Stimulated activated naive B cell treated with anti-CD40 and anti-IgM and Interleukin-4, amounts not matched to agents 10 μg/mL and 1 μg/mL and 100 μg/mL, for 72 hours (primary cell): Measurements from ENCODE around the gene INO80B.

Experiments used
- ATAC-seq, 2 donors: fragments of 150-1000 bp; cut with Tn5 transposase; replicated peaks; 2 replicates each; pipeline ENCODE4 v1.10.0; 2021; ENCODE audit warnings: moderate library complexity in 1 of 2
- DNase-seq: peaks from one replicate; pipeline ENCODE4 v3.0.0; 2021
- H3K27ac Mint-ChIP-seq: one replicate; pipeline ENCODE4 v1.8.0; 2022; ENCODE audit warnings: mild to moderate bottlenecking, mixed read lengths
- H3K27me3 Mint-ChIP-seq, 2 donors: one replicate each; pipeline ENCODE4 v1.8.0; 2022; ENCODE audit warnings: mixed read lengths in 2 of 2
- H3K36me3 Mint-ChIP-seq, 2 donors: one replicate each; pipeline ENCODE4 v1.8.0; 2022; ENCODE audit warnings: mixed read lengths in 2 of 2, mild to moderate bottlenecking in 1 of 2
- H3K4me1 Mint-ChIP-seq, 2 donors: one replicate each; pipeline ENCODE4 v1.8.0; 2022; ENCODE audit warnings: mixed read lengths in 2 of 2, mild to moderate bottlenecking in 1 of 2
- H3K4me3 Mint-ChIP-seq, 2 donors: one replicate each; pipeline ENCODE4 v1.8.0; 2022; ENCODE audit warnings: mild to moderate bottlenecking in 2 of 2, mixed read lengths in 2 of 2, moderate library complexity in 1 of 2
- H3K9me3 Mint-ChIP-seq, 2 donors: one replicate each; pipeline ENCODE4 v1.8.0; 2022; ENCODE audit warnings: mixed read lengths in 2 of 2, mild to moderate bottlenecking in 1 of 2

INO80B gene

GRCh38 chr2:74454654-74455511, at the start of gene INO80B:
Gene INO80B (plus strand): TSS chr2:74455087. CDS start chr2:74455117, 30 bp downstream.
- Mint-ChIP-seq H3K27me3 (no peaks in the 10 kb centered on the region), H3K4me1 (peaks cover 31 to 38% of the 10 kb centered on the region in 2 donors), H3K27ac (peak within 1 kb of the TSS; percentile 100), H3K4me3 (peak within 1 kb of the TSS; percentile 84 to 94), H3K36me3 (peaks cover 9 to 25% of the 10 kb centered on the region in 2 donors), H3K9me3 (no peaks in the 10 kb centered on the region)
- ATAC-seq = peak; percentile 52 to 55
- peak; percentile 97 for DNase-seq

DNA sequence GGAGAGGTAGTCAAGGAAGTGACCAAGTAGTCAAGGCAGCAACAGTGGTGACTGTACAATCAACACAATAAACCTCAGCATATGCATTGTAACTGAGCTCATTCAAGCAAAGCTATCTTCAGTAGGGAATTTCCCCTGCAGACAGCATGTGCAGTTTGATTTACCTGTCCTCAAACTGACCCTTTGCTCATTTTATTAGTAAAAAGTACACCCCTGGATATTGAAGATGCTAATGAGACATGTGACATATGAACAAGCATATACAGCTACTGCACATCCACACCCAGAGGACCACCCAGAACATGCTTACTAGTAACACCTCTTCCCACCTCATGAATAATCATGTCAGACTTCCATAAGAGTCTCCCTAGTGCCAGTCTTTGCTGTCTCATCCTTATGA, 48.9 kb upstream of the INO80B start:
- H3K27ac Mint-ChIP-seq = no peak overlapping the region
- peak; percentile 86 to 92 for ATAC-seq

GRCh38 chr2:74407682-74408081, 47.2 kb upstream of the INO80B start:
- no peak overlapping the region for H3K4me3 Mint-ChIP-seq
- H3K27ac Mint-ChIP-seq = no peak overlapping the region
- ATAC-seq = no peak
- peaks cover 9% of the 10 kb centered on the region in 2 donors for H3K4me1 Mint-ChIP-seq
- no peaks in the 10 kb centered on the region for H3K36me3 Mint-ChIP-seq
- H3K27me3 Mint-ChIP-seq = peaks cover 4 to 6% of the 10 kb centered on the region in 2 donors
- no peaks in the 10 kb centered on the region for H3K9me3 Mint-ChIP-seq
- no peak for DNase-seq

More for the DNA sequence above, 48.9 kb upstream of the INO80B start:
- Mint-ChIP-seq H3K9me3 (no peaks in the 10 kb centered on the region), H3K36me3 (no peaks in the 10 kb centered on the region), H3K4me1 (peaks cover 6 to 9% of the 10 kb centered on the region in 2 donors), H3K4me3 (no peak overlapping the region), H3K27me3 (peaks cover 4 to 6% of the 10 kb centered on the region in 2 donors)
- no peak for DNase-seq

GRCh38 chr2:74413001-74413698, 41.7 kb upstream of the INO80B start:
- Mint-ChIP-seq H3K27me3 (peaks cover 3 to 4% of the 10 kb centered on the region in 2 donors), H3K4me3 (peak overlapping the region in 1 of 2 donors; percentile 3), H3K36me3 (peaks cover 1 to 3% of the 10 kb centered on the region in 2 donors), H3K4me1 (peaks cover 35 to 47% of the 10 kb centered on the region in 2 donors), H3K9me3 (no peaks in the 10 kb centered on the region), H3K27ac (no peak overlapping the region)
- DNase-seq (no peak), ATAC-seq (no peak)

GRCh38 chr2:74414441-74414840, 40.4 kb upstream of the INO80B start:
- Mint-ChIP-seq H3K4me3 (peak overlapping the region; percentile 84 to 88), H3K27ac (peak overlapping the region; percentile 90), H3K9me3 (no peaks in the 10 kb centered on the region), H3K4me1 (peaks cover 37 to 57% of the 10 kb centered on the region in 2 donors), H3K27me3 (no peaks in the 10 kb centered on the region), H3K36me3 (peaks cover 1 to 3% of the 10 kb centered on the region in 2 donors)
- no peak for ATAC-seq
- DNase-seq = no peak

- Mint-ChIP-seq H3K4me1 (peaks cover 38 to 62% of the 10 kb centered on the region in 2 donors), H3K4me3 (peak overlapping the region; percentile 84 to 88), H3K27ac (peak overlapping the region; percentile 90), H3K9me3 (no peaks in the 10 kb centered on the region), H3K36me3 (peaks cover 1 to 3% of the 10 kb centered on the region in 2 donors), H3K27me3 (no peaks in the 10 kb centered on the region)
- DNase-seq = peak; percentile 49
- ATAC-seq = peak; percentile 70
Observed at GRCh38 chr2:74414881-74415761, 39.8 kb upstream of the INO80B start.

DNA sequence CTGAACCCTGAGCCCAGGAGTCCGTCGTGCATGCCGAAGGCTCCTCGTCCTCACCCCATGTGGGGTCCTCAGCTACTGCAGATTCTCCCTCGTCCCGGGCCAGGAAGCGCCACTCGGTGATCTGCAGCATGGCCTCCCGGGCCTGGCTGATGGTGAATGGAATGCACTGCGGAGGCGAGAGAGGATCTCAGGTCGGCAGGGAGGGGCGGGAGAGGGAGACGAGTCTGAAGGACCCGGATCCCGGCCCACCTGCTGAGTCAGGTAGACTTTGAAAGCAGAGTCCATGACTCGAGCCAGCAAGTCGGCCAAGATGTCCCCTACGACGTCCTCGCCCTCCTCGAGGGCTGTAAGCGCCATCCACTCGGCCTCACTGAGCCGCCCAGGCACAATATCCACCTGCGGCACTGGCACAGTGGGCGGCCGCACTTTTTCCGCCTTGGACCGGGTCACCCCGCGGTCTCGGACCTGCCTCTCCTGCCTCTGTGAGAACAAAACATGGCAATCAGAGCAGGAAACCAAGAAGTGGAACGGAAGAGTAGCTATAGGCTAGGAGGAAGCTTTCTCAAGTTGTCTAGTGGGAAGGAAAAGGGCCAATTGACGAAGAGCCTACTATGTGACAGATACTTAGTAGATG, 39.0 kb upstream of the INO80B start:
- ATAC-seq (peak; percentile 1 to 17), DNase-seq (no peak)
- H3K27ac Mint-ChIP-seq = peak overlapping the region; percentile 56
- H3K27me3 Mint-ChIP-seq = no peaks in the 10 kb centered on the region
- H3K36me3 Mint-ChIP-seq = peaks cover 1 to 3% of the 10 kb centered on the region in 2 donors
- H3K9me3 Mint-ChIP-seq = no peaks in the 10 kb centered on the region
- peaks cover 42 to 69% of the 10 kb centered on the region in 2 donors for H3K4me1 Mint-ChIP-seq
- peak overlapping the region; percentile 84 to 88 for H3K4me3 Mint-ChIP-seq

GRCh38 chr2:74416778-74417177, 38.1 kb upstream of the INO80B start:
- DNase-seq (no peak), ATAC-seq (no peak)
- Mint-ChIP-seq H3K27ac (peak overlapping the region; percentile 47), H3K9me3 (no peaks in the 10 kb centered on the region), H3K4me1 (peaks cover 45 to 74% of the 10 kb centered on the region in 2 donors), H3K27me3 (no peaks in the 10 kb centered on the region), H3K4me3 (peak overlapping the region in 1 of 2 donors; percentile 14), H3K36me3 (peaks cover 1 to 3% of the 10 kb centered on the region in 2 donors)

GRCh38 chr2:74417197-74417596, 37.7 kb upstream of the INO80B start:
- H3K9me3 Mint-ChIP-seq = no peaks in the 10 kb centered on the region
- H3K4me1 Mint-ChIP-seq = peaks cover 45 to 78% of the 10 kb centered on the region in 2 donors
- peaks cover 1 to 3% of the 10 kb centered on the region in 2 donors for H3K36me3 Mint-ChIP-seq
- DNase-seq (no peak), ATAC-seq (no peak)
- H3K27ac Mint-ChIP-seq = no peak overlapping the region
- peak overlapping the region in 1 of 2 donors; percentile 44 for H3K4me3 Mint-ChIP-seq
- no peaks in the 10 kb centered on the region for H3K27me3 Mint-ChIP-seq

DNA sequence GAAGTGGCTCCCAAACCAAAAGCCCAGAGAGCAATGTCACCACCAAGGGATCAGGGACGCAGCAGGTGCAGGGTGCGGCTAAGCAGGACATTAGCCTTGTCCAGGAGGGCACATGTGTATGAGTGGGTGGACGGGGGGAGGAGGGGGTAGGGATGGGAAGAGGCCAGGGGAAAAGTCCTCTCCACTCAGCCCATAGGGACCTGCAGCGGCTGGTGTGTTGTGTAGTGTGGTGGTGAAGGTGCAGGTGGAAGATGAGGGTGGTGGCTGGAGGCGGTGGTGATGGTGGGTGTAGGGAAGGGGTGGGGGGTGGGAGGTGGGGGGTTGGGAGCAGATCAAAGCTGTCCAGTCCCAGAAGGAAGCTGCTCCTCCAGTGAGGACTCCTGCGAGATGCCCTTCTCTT, 37.1 kb upstream of the INO80B start:
- H3K4me1 Mint-ChIP-seq = peaks cover 43 to 84% of the 10 kb centered on the region in 2 donors

GRCh38 chr2:74418312-74418711, 36.6 kb upstream of the INO80B start:
- Mint-ChIP-seq H3K4me3 (no peak overlapping the region), H3K4me1 (peaks cover 42 to 86% of the 10 kb centered on the region in 2 donors)

More for the DNA sequence above, 37.1 kb upstream of the INO80B start:
- H3K4me3 Mint-ChIP-seq = peak overlapping the region in 1 of 2 donors; percentile 44
- ATAC-seq (no peak), DNase-seq (no peak)
- H3K27ac Mint-ChIP-seq = no peak overlapping the region
- H3K36me3 Mint-ChIP-seq = peaks cover 1 to 3% of the 10 kb centered on the region in 2 donors
- H3K27me3 Mint-ChIP-seq = no peaks in the 10 kb centered on the region
- no peaks in the 10 kb centered on the region for H3K9me3 Mint-ChIP-seq

GRCh38 chr2:74419345-74419744, 35.5 kb upstream of the INO80B start:
- Mint-ChIP-seq H3K27ac (no peak overlapping the region), H3K27me3 (no peaks in the 10 kb centered on the region), H3K36me3 (peaks cover 1 to 3% of the 10 kb centered on the region in 2 donors), H3K9me3 (no peaks in the 10 kb centered on the region), H3K4me3 (no peak overlapping the region), H3K4me1 (peaks cover 37 to 79% of the 10 kb centered on the region in 2 donors)
- DNase-seq (no peak), ATAC-seq (no peak)

More at GRCh38 chr2:74418312-74418711, 36.6 kb upstream of the INO80B start:
- Mint-ChIP-seq H3K27me3 (no peaks in the 10 kb centered on the region), H3K27ac (peak overlapping the region; percentile 68), H3K9me3 (no peaks in the 10 kb centered on the region), H3K36me3 (peaks cover 1 to 3% of the 10 kb centered on the region in 2 donors)
- ATAC-seq (no peak), DNase-seq (no peak)

DNA sequence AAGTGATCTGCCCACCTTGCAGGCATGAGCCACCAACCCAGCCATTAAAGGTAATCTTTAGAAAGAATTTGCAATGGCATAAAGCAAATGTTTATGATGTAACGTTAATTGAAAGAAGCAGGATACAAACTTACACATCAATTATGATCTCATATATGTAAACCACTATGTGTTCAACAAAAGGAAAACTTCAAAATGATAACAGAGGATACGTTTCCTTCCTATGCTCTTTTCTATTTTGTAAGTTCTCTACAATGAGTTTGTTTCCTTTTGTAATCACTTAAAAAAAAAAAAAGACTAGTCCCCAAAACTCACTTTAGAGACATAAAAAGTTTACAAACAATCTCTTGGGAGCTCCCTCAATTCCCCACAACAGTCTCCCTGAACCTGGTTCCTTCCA, 34.9 kb upstream of the INO80B start:
- no peaks in the 10 kb centered on the region for H3K27me3 Mint-ChIP-seq
- no peaks in the 10 kb centered on the region for H3K9me3 Mint-ChIP-seq
- ATAC-seq (no peak), DNase-seq (no peak)
- peaks cover 34 to 74% of the 10 kb centered on the region in 2 donors for H3K4me1 Mint-ChIP-seq
- H3K4me3 Mint-ChIP-seq = peak overlapping the region; percentile 27 to 33
- H3K27ac Mint-ChIP-seq = peak overlapping the region; percentile 33
- peaks cover 1 to 7% of the 10 kb centered on the region in 2 donors for H3K36me3 Mint-ChIP-seq
